Activated naive CD4-positive, alpha-beta T cell treated with Interleukin-2 at 50 U/mL for 16 hours (primary cell): Measurements from ENCODE around the gene TNC.
"Not testable (repeated sequence)": the region's sequence is repeated elsewhere in the genome, so short reads cannot be mapped to it uniquely, and the experiment has no call there.

Experiments used
- DNase-seq: peaks from one replicate; pipeline ENCODE4 v3.0.0-alpha.2; 2020

Gene TNC

GRCh38 chr9:115133649-115134048, 15.7 kb upstream of the TNC start:
- DNase-seq, result no peak

GRCh38 chr9:115132648-115133047, 14.7 kb upstream of the TNC start:
- no peak for DNase-seq

GRCh38 chr9:115130176-115130575, 12.2 kb upstream of the TNC start:
- DNase-seq, result no peak

GRCh38 chr9:115128726-115129125, 10.8 kb upstream of the TNC start:
- DNase-seq, result not testable (repeated sequence)

- no peak for DNase-seq
Measured at GRCh38 chr9:115127191-115127817, 9.3 kb upstream of the TNC start.

- no peak for DNase-seq
Measured at GRCh38 chr9:115126404-115126803, 8.4 kb upstream of the TNC start.

- no peak for DNase-seq
Measured at GRCh38 chr9:115122937-115123336, 5.0 kb upstream of the TNC start.

- DNase-seq, result no peak
Measured at GRCh38 chr9:115121181-115121580, 3.2 kb upstream of the TNC start.

- DNase-seq, result no peak
Measured at GRCh38 chr9:115118879-115119218, 892 bp upstream of the TNC start.

- DNase-seq, result no peak
Measured at GRCh38 chr9:115116421-115117284, 1.3 kb downstream of the TNC start.

GRCh38 chr9:115115924-115116323, 2.0 kb downstream of the TNC start:
- DNase-seq, result no peak

GRCh38 chr9:115115117-115115880, 2.7 kb downstream of the TNC start:
- no peak for DNase-seq

GRCh38 chr9:115114546-115114945, 3.4 kb downstream of the TNC start:
- DNase-seq, result no peak

- no peak for DNase-seq
Measured at GRCh38 chr9:115114084-115114483, 3.9 kb downstream of the TNC start.

- no peak for DNase-seq
Measured at GRCh38 chr9:115111874-115112273, 6.1 kb downstream of the TNC start.

- no peak for DNase-seq
Measured at GRCh38 chr9:115109486-115109885, 8.5 kb downstream of the TNC start.

- DNase-seq, result no peak
Measured at GRCh38 chr9:115107701-115108100, 10.3 kb downstream of the TNC start.

GRCh38 chr9:115106642-115107041, 11.3 kb downstream of the TNC start:
- DNase-seq, result no peak

- DNase-seq, result no peak
Measured at GRCh38 chr9:115106001-115106400, 12.0 kb downstream of the TNC start.

GRCh38 chr9:115104908-115105307, 13.0 kb downstream of the TNC start:
- DNase-seq, result no peak

GRCh38 chr9:115103746-115104477, 14.0 kb downstream of the TNC start:
- DNase-seq, result no peak

- no peak for DNase-seq
Measured at GRCh38 chr9:115099901-115100300, 18.1 kb downstream of the TNC start.
